Gastrocnemius medialis (tissue), 4 donors: Measurements from ENCODE around the gene B3GAT1. TPM values are rescaled to one million over a fixed set of nuclear protein-coding genes. Genes with fewer than 3 reads are reported as not detected.
"Not testable (repeated sequence)": the region's sequence is repeated elsewhere in the genome, so short reads cannot be mapped to it uniquely, and the experiment has no call there.

Experiments used
- ATAC-seq, 2 donors: fragments of 150-250 bp; one replicate each; pipeline ENCODE4 v1.9.1; 2016
- DNase-seq, 2 donors: peaks; one replicate each; pipeline ENCODE4 v3.0.0-alpha.2; 2019
- H3K27ac ChIP-seq, 4 donors: fragments of 200-600 bp; sonication (generic); 1 replicate in 1 of 4; 2 replicates in 3 of 4; pipeline ENCODE4 v1.5.1; 2016 to 2018; ENCODE audit warnings: mild to moderate bottlenecking in 2 of 4, moderate library complexity in 1 of 4
- H3K27me3 ChIP-seq, 3 donors: fragments of 200-600 bp; sonication (generic) in 2 of 3; 1 replicate in 1 of 3; 2 replicates in 2 of 3; pipeline versions ENCODE4 v1.5.1 to v1.6.0; 2016 to 2019; ENCODE audit warnings: mild to moderate bottlenecking in 1 of 3, moderate library complexity in 1 of 3
- H3K36me3 ChIP-seq, 2 donors: fragments of 200-600 bp; sonication (generic) in 1 of 2; one replicate each; pipeline ENCODE4 v1.5.1; 2017 to 2018
- H3K4me1 ChIP-seq, 2 donors: fragments of 200-600 bp; sonication (generic) in 1 of 2; one replicate each; pipeline ENCODE4 v1.5.1; 2016 to 2017; ENCODE audit warnings: mild to moderate bottlenecking in 2 of 2
- H3K4me3 ChIP-seq, 4 donors: fragments of 200-600 bp; sonication (generic) in 3 of 4; 1 replicate in 1 of 4; 2 replicates in 3 of 4; pipeline ENCODE4 v1.5.1; 2016 to 2019; ENCODE audit warnings: mild to moderate bottlenecking in 2 of 4
- H3K9me3 ChIP-seq, 3 donors: fragments of 200-600 bp; sonication (generic) in 2 of 3; 1 replicate in 1 of 3; 2 replicates in 2 of 3; pipeline ENCODE4 v1.5.1; 2016 to 2019
- CTCF ChIP-seq, 5 experiments: fragments of 450-650 bp in 3 of 5; fragments of 200-600 bp in 2 of 5; sonication (generic) in 2 of 5; IDR thresholded peaks in 4 of 5; conservative IDR thresholded peaks in 1 of 5; 1 replicate in 4 of 5; 2 replicates in 1 of 5; pipeline ENCODE4 v1.5.1; 2016 to 2019; ENCODE audit warnings: antibody characterized with exemption in 5 of 5, mild to moderate bottlenecking in 3 of 5, moderate library complexity in 3 of 5
- POLR2A ChIP-seq, 2 donors: fragments of 450-650 bp; IDR thresholded peaks; one replicate each; pipeline ENCODE4 v1.6.1; 2017; ENCODE audit warnings: antibody characterized with exemption in 2 of 2, mild to moderate bottlenecking in 2 of 2, moderate library complexity in 2 of 2
- in situ Hi-C, 4 donors: fragments of 200-750 bp; cut with MboI; loops; one replicate each; pipeline versions ENCODE4 v1.15.0 to v1.8.0; 2017; ENCODE audit warnings: low sequenced_read_pairs in 4 of 4
- intact Hi-C: fragments of 100-400 bp; cut with DNase I; formaldehyde crosslinking; loops from one replicate; pipeline ENCODE4 v1.15.1; 2023; ENCODE audit warnings: low total_unique reads
- total RNA-seq, 4 donors: library from RNA; depleted of rRNA; stranded (reverse); fragments of >200 nt; gene quantifications; one replicate each; pipeline versions ENCODE4 v1.1.0 to v1.2.3, GENCODE V29; 2016

B3GAT1 gene
- total RNA-seq, 4 donors from 2014 or later = 0.10 TPM; not detected in 3

- H3K9me3 ChIP-seq = no peaks in the 10 kb centered on the region
- no peak for TF ChIP-seq CTCF (IDR thresholded peaks at IDR 0.05 in 4 of 5, conservative IDR thresholded peaks at IDR 0.05 in 1 of 5)
- TF ChIP-seq POLR2A (IDR thresholded peaks at IDR 0.05) = no peak
- H3K27me3 ChIP-seq = peaks cover 0 to 9% (median 7%) of the 10 kb centered on the region in 3 donors
- H3K27ac ChIP-seq = no peak overlapping the region
- no peak for DNase-seq
- H3K4me1 ChIP-seq = no peaks in the 10 kb centered on the region
- in situ Hi-C loops = no loop called here
- no peak for ATAC-seq
- no peak overlapping the region for H3K4me3 ChIP-seq
- no peaks in the 10 kb centered on the region for H3K36me3 ChIP-seq
- intact Hi-C loops = no loop called here
Measured at GRCh38 chr11:134459246-134460061, 47.4 kb upstream of the B3GAT1 start.

- H3K9me3 ChIP-seq, H3K4me1 ChIP-seq, DNase-seq, in situ Hi-C loops, H3K4me3 ChIP-seq, H3K36me3 ChIP-seq, ATAC-seq, H3K27me3 ChIP-seq, H3K27ac ChIP-seq, intact Hi-C loops: not testable (repeated sequence)
Measured at GRCh38 chr11:134457411-134458007, 45.5 kb upstream of the B3GAT1 start.

- ATAC-seq (no peak), DNase-seq (no peak)
- Histone ChIP-seq H3K9me3 (no peaks in the 10 kb centered on the region), H3K4me3 (no peak overlapping the region), H3K27ac (no peak overlapping the region), H3K4me1 (no peaks in the 10 kb centered on the region), H3K36me3 (no peaks in the 10 kb centered on the region), H3K27me3 (no peaks in the 10 kb centered on the region)
- intact Hi-C loops = no loop called here
- in situ Hi-C loops = no loop called here
- TF ChIP-seq CTCF (IDR thresholded peaks at IDR 0.05 in 4 of 5, conservative IDR thresholded peaks at IDR 0.05 in 1 of 5) (no peak), POLR2A (IDR thresholded peaks at IDR 0.05) (no peak)
Measured at GRCh38 chr11:134455516-134455915, 43.5 kb upstream of the B3GAT1 start.

- ATAC-seq (no peak), DNase-seq (no peak)
- no peaks in the 10 kb centered on the region for H3K9me3 ChIP-seq
- no peak overlapping the region for H3K27ac ChIP-seq
- H3K36me3 ChIP-seq = no peaks in the 10 kb centered on the region
- TF ChIP-seq CTCF (IDR thresholded peaks at IDR 0.05 in 4 of 5, conservative IDR thresholded peaks at IDR 0.05 in 1 of 5) (no peak), POLR2A (IDR thresholded peaks at IDR 0.05) (no peak)
- no peaks in the 10 kb centered on the region for H3K4me1 ChIP-seq
- no peak overlapping the region for H3K4me3 ChIP-seq
- H3K27me3 ChIP-seq = no peaks in the 10 kb centered on the region
- intact Hi-C loops = no loop called here
- in situ Hi-C loops = no loop called here
Measured at GRCh38 chr11:134454146-134454690, 42.2 kb upstream of the B3GAT1 start.

GRCh38 chr11:134453441-134453840 is 41.4 kb upstream of the B3GAT1 start:
- Histone ChIP-seq H3K36me3 (no peaks in the 10 kb centered on the region), H3K9me3 (no peaks in the 10 kb centered on the region), H3K27ac (no peak overlapping the region), H3K27me3 (no peaks in the 10 kb centered on the region), H3K4me3 (no peak overlapping the region), H3K4me1 (no peaks in the 10 kb centered on the region)
- intact Hi-C loops (no loop called here), in situ Hi-C loops (no loop called here)
- TF ChIP-seq POLR2A (IDR thresholded peaks at IDR 0.05) (no peak), CTCF (IDR thresholded peaks at IDR 0.05 in 4 of 5, conservative IDR thresholded peaks at IDR 0.05 in 1 of 5) (no peak)
- ATAC-seq (no peak), DNase-seq (no peak)
